GM12878 (cell line): ENCODE data around the gene NFATC2. TPM values are rescaled to one million over a fixed set of nuclear protein-coding genes. Genes with fewer than 3 reads are reported as not detected.

Experiments used
- ATAC-seq: fragments of 200-7000 bp; cut with Tn5 transposase; 3 replicates; pipeline ENCODE4 v1.9.1; 2020; ENCODE audit warnings: mild to moderate bottlenecking, moderate library complexity
- BruUV-seq: library from RNA; stranded (reverse); fragments of 400-500 nt; replicated peaks from 2 replicates; lab custom pipeline; 2021; lab: Mats Ljungman, UMichigan
- CTCF ChIA-PET: fragments of 300-600 bp; sonication (Branson Sonifier 250); formaldehyde crosslinking; extraction: SDS; loops from one replicate; lab custom pipeline; 2021; ENCODE audit warnings: inconsistent platforms; lab: Yijun Ruan, JAX
- POLR2A ChIA-PET: fragments of 350-600 bp; formaldehyde crosslinking; extraction: SDS; loops from one replicate; lab custom pipeline; 2021; ENCODE audit warnings: inconsistent platforms; lab: Charles Lee
- RAD21 ChIA-PET: fragments of 300-600 bp; sonication (Branson Sonifier 250); formaldehyde crosslinking; loops from one replicate; lab custom pipeline; 2023; ENCODE audit warnings: antibody characterized with exemption; ENCODE audit not compliant: unreplicated experiment; lab: Charles Lee
- SMC1A ChIA-PET: fragments of 300-600 bp; sonication (Branson Sonifier 250); formaldehyde crosslinking; loops from one replicate; lab custom pipeline; 2023; ENCODE audit not compliant: unreplicated experiment, uncharacterized antibody; lab: Charles Lee
- DNase-seq: peaks from one replicate; pipeline ENCODE4 v3.0.0-alpha.2; 2011; ENCODE audit warnings: low read depth, low spot score
- FAIRE-seq: peaks from 3 replicates; lab custom pipeline; 2011; peaks lifted over from hg19 to GRCh38; lab: Jason Lieb, UNC
- H2AFZ ChIP-seq: 2 replicates; pipeline ENCODE4 v1.6.0; 2011; ENCODE audit warnings: low read depth, low read length, control low read depth; ENCODE audit not compliant: control insufficient read depth
- H3K27ac ChIP-seq: 2 replicates; pipeline ENCODE4 v1.5.1; 2011; ENCODE audit warnings: control low read depth; ENCODE audit not compliant: control insufficient read depth, insufficient read depth
- H3K27me3 ChIP-seq, 2 experiments: replicated peaks in 1 of 2; 2 replicates each; pipeline versions ENCODE4 v1.6.0 to v1.6.1; 2011; ENCODE audit warnings: low read length in 1 of 2; ENCODE audit not compliant: control insufficient read depth in 2 of 2, insufficient read depth in 2 of 2
- H3K36me3 ChIP-seq, 2 experiments: 2 replicates each; pipeline ENCODE4 v1.5.1; 2011; ENCODE audit warnings: low read length in 1 of 2; ENCODE audit not compliant: control insufficient read depth in 2 of 2, insufficient read depth in 2 of 2
- H3K4me1 ChIP-seq: 2 replicates; pipeline ENCODE4 v1.6.1; 2011; ENCODE audit warnings: mild to moderate bottlenecking, low read length, moderate library complexity, mixed read lengths; ENCODE audit not compliant: control insufficient read depth, insufficient read depth
- H3K4me2 ChIP-seq: 2 replicates; pipeline ENCODE4 v1.6.0; 2011; ENCODE audit warnings: control low read depth; ENCODE audit not compliant: control insufficient read depth, insufficient read depth
- H3K4me3 ChIP-seq: fragments of 200-600 bp; sonication (generic); 2 replicates; pipeline ENCODE4 v1.5.1; 2016
- H3K79me2 ChIP-seq: 2 replicates; pipeline ENCODE4 v1.6.0; 2011; ENCODE audit warnings: low read length; ENCODE audit not compliant: control insufficient read depth, insufficient read depth
- H3K9ac ChIP-seq: 2 replicates; pipeline ENCODE4 v1.8.0; 2011; ENCODE audit warnings: low read length, control low read depth, mixed read lengths; ENCODE audit not compliant: control insufficient read depth, insufficient read depth
- H3K9me3 ChIP-seq: replicated peaks from 3 replicates; pipeline ENCODE4 v1.5.1; 2011; ENCODE audit warnings: mild to moderate bottlenecking, low read length; ENCODE audit not compliant: control insufficient read depth, insufficient read depth
- H4K20me1 ChIP-seq: 2 replicates; pipeline ENCODE4 v1.6.0; 2011; ENCODE audit not compliant: control insufficient read depth, insufficient read depth
- CBX5 ChIP-seq: sonication (generic); IDR thresholded peaks from 2 replicates; pipeline ENCODE4 v1.6.1; 2016; ENCODE audit warnings: low read depth, moderate library complexity, mild to moderate bottlenecking, inconsistent platforms
- ETV6 ChIP-seq, 2 experiments: fragments of 450-650 bp in 1 of 2; IDR thresholded peaks in 1 of 2; conservative IDR thresholded peaks in 1 of 2; 2 replicates each; pipeline ENCODE4 v1.6.1; 2014; ENCODE audit warnings: antibody characterized with exemption in 1 of 2, borderline replicate concordance in 1 of 2, low read depth in 1 of 2, mild to moderate bottlenecking in 1 of 2, moderate library complexity in 1 of 2
- KAT2A ChIP-seq: conservative IDR thresholded peaks from 2 replicates; pipeline ENCODE4 v1.6.1; 2011; ENCODE audit warnings: low read depth, low read length; ENCODE audit not compliant: control insufficient read depth
- NRF1 ChIP-seq: conservative IDR thresholded peaks from 2 replicates; pipeline ENCODE4 v1.6.1; 2011; ENCODE audit warnings: mild to moderate bottlenecking, low read depth, low read length, improper control_type of control experiment
- PBX3 ChIP-seq: IDR thresholded peaks from 2 replicates; pipeline ENCODE4 v1.6.1; 2011; ENCODE audit warnings: mild to moderate bottlenecking, low read depth, low read length, moderate library complexity; ENCODE audit not compliant: insufficient replicate concordance
- RUNX3 ChIP-seq: IDR thresholded peaks from 2 replicates; pipeline ENCODE4 v1.6.1; 2012; ENCODE audit warnings: low read length, inconsistent platforms
- SREBF1 ChIP-seq: IDR thresholded peaks from 2 replicates; pipeline ENCODE4 v1.6.1; 2012; ENCODE audit warnings: mild to moderate bottlenecking, low read length
- TAF1 ChIP-seq: IDR thresholded peaks from 2 replicates; pipeline ENCODE4 v1.6.1; 2011; ENCODE audit warnings: mild to moderate bottlenecking, low read depth, low read length, borderline replicate concordance
- TCF3 ChIP-seq: IDR thresholded peaks from 2 replicates; pipeline ENCODE4 v1.6.1; 2012; ENCODE audit warnings: low read depth, mild to moderate bottlenecking, low read length, borderline replicate concordance; ENCODE audit not compliant: insufficient read depth
- ZNF384 ChIP-seq: IDR thresholded peaks from 2 replicates; pipeline ENCODE4 v1.6.1; 2012; ENCODE audit warnings: low read depth, mild to moderate bottlenecking, low read length, improper control_type of control experiment, borderline replicate concordance
- WGBS: methylation state at CpG from one replicate; pipeline ENCODE4 v1.1.6; 2016; ENCODE audit warnings: low lambda C conversion rate; ENCODE audit not compliant: insufficient replicate concordance, insufficient coverage; ENCODE audit errors: missing lambda C conversion rate; 5-methylcytosine and 5-hydroxymethylcytosine counted together
- in situ Hi-C: fragments of 300-500 bp; cut with MboI; formaldehyde crosslinking; loops from 9 replicates; pipeline ENCODE4 v1.14.3; 2018; ENCODE audit warnings: mixed read lengths
- intact Hi-C: fragments of 100-400 bp; cut with micrococcal nuclease; formaldehyde crosslinking; loops from one replicate; pipeline ENCODE4 v1.14.2; 2022; ENCODE audit not compliant: unreplicated experiment
- polyA plus RNA-seq, 11 experiments: library from polyadenylated mRNA; depleted of rRNA in 4 of 11; unstranded in 6 of 11; stranded (reverse) in 5 of 11; fragments of >200 nt; fragmentation: Nextera tagmentation in 4 of 11; fragmentation: Illumina TruSeq in 1 of 11; extraction: Ambion mirVana in 4 of 11; extraction: Trizol in 1 of 11; gene quantifications; 1 replicate in 1 of 11; 2 replicates in 10 of 11; pipeline versions ENCODE4 v1.2.1 to v1.2.3, GENCODE V29; 2011 to 2016; ENCODE audit warnings: inconsistent platforms in 2 of 11, missing spikeins in 2 of 11, low read depth in 1 of 11
- total RNA-seq, 4 experiments: library from RNA; depleted of rRNA in 3 of 4; stranded (reverse); fragments of >200 nt in 3 of 4; fragmentation: Illumina TruSeq in 1 of 4; extraction: Trizol in 1 of 4; gene quantifications; 2 replicates each; pipeline versions ENCODE4 v1.2.1 to v1.2.3, GENCODE V29; 2013 to 2021

NFATC2 gene
- total and polyA plus RNA-seq, 10 of the 15 experiments (the other 5 are each of a cell fraction or from before 2014, with no cell fraction given) = 3.3 to 20.0 (median 7.3) TPM

- ChIA-PET SMC1A (interaction anchor here (1.0 to 2.6 kb wide), 6 partner anchors 15 to 138 kb away, joined by 3 to 8 read pairs (median 6); no protein-coding TSS in a partner anchor), RAD21 (interaction anchor here (1.2 to 3.8 kb wide), 3 partner anchors 16 to 139 kb away, joined by 3 to 22 read pairs (median 18); partner anchors contain the start of gene NFATC2), CTCF (interaction anchor here (0.9 to 2.7 kb wide), 5 partner anchors 10 to 20 kb away, joined by 4 to 16 read pairs (median 4); no protein-coding TSS in a partner anchor), POLR2A (no interaction called here)
- 0 out of 2 replicates have a peak overlapping the region, but pooled peaks have one; percentile 19 for H3K4me3 ChIP-seq
- no peaks in the 10 kb centered on the region for H4K20me1 ChIP-seq
- no peaks in the 10 kb centered on the region; the same call in 2 of the 3 replicates for H3K9me3 ChIP-seq
- H3K4me1 ChIP-seq = peaks cover 70% of the 10 kb centered on the region
- 0% methylated on average over 2 of the region's 2 CpGs for WGBS
- no peak overlapping the region for H2AFZ ChIP-seq
- peaks cover 4% of the 10 kb centered on the region for H3K79me2 ChIP-seq
- TF ChIP-seq KAT2A (no peak), SREBF1 (no peak), PBX3 (no peak), NRF1 (no peak), RUNX3 (peak; percentile 86), TCF3 (no peak), TAF1 (no peak), ZNF384 (no peak), CBX5 (no peak), ETV6 (conservative IDR thresholded peaks at IDR 0.05 in 1 of 2, IDR thresholded peaks at IDR 0.05 in 1 of 2; ENCODE audit: borderline replicate concordance in 1 of 2, low read depth in 1 of 2) (peak in 1 of 2 experiments; percentile 27; a peak in 1 of 4 replicates)
- no peak overlapping the region for H3K9ac ChIP-seq
- ATAC-seq (no peak), FAIRE-seq (peak; percentile 56), DNase-seq (no peak)
- no TSS peak for BruUV-seq
- H3K4me2 ChIP-seq = peak overlapping the region; percentile 46
- H3K27me3 ChIP-seq = no peaks in the 10 kb centered on the region
- intact Hi-C loops = loop anchor here (5.0 kb wide), 2 partner anchors 80 to 140 kb away; partner anchors contain the start of gene NFATC2
- in situ Hi-C loops = loop anchor here (10.0 to 25.0 kb wide), 2 partner anchors 587 to 760 kb away; no protein-coding TSS in a partner anchor
- peak overlapping the region; percentile 25; the same call in 1 of the 2 replicates for H3K27ac ChIP-seq
- H3K36me3 ChIP-seq = peaks cover under 1 to 3% of the 10 kb centered on the region in 2 experiments; a peak in 2 of 4 replicates
These were observed 140.3 kb downstream of the NFATC2 start for GRCh38 chr20:51402201-51402600.
